ENCODE results near the gene ZNF75A. TPM values are rescaled to one million over a fixed set of nuclear protein-coding genes. Genes with fewer than 3 reads are reported as not detected.
A peak's percentile ranks its signal among the peaks of the same experiment; 100 is the strongest.

Gene ZNF75A
- total RNA-seq, 3 donors from 2014 or later: 20.9 to 23.1 (median 21.9) TPM

DNA sequence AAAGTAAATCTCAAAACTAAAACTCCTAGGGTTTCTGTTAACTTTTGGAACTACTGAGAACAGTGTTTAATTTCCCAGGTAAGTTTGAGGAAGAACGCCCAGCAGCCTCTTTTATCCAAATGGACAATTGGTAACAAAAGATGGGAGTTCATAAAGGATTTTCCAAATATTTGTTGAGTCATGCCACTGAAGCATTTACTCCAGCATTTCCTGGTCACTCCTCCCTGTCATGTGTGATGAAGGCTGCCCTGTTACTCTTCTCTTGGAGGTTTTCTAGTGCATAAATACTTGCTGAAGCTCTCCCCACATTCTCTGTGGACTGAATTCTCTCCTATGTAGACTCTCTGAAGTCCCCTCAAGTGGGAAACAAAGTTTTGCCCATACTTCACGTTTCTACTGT lies 16.5 kb downstream of the ZNF75A start:
- H3K9me3 Mint-ChIP-seq: peaks cover 60% of the 10 kb centered on the region
- ATAC-seq: no peak

DNA sequence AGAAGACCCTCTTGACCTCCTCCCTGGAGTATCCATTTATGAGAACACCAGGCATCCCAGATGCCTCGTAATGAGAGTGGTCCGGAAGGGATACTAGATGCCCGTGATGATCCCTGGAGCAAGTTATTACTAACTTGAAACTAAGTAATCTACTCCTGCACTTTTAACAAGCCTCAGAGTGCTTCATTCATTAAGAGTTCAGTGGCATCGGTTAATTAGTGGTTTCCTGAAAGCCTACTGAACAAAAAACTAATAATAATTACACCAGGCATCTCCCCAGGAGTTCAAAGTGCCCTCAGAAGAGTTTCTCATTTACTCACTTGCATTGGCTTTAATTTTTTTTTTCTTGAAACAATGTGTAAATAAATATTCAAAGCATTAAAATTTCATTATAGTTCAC lies 22.2 kb downstream of the ZNF75A start:
- ATAC-seq: no peak
- Mint-ChIP-seq H3K27me3 (ENCODE audit: low read depth) (no peaks in the 10 kb centered on the region), H3K4me1 (ENCODE audit: low read depth) (no peaks in the 10 kb centered on the region), H3K4me3 (no peak overlapping the region), H3K36me3 (ENCODE audit: insufficient read depth) (no peaks in the 10 kb centered on the region), H3K9me3 (peaks cover 31% of the 10 kb centered on the region)
- DNase-seq: no peak

More for the DNA sequence above, 16.5 kb downstream of the ZNF75A start:
- Mint-ChIP-seq H3K4me3 (no peak overlapping the region), H3K4me1 (ENCODE audit: low read depth) (no peaks in the 10 kb centered on the region), H3K27me3 (ENCODE audit: low read depth) (no peaks in the 10 kb centered on the region), H3K36me3 (ENCODE audit: insufficient read depth) (peaks cover 28% of the 10 kb centered on the region)
- DNase-seq: no peak

DNA sequence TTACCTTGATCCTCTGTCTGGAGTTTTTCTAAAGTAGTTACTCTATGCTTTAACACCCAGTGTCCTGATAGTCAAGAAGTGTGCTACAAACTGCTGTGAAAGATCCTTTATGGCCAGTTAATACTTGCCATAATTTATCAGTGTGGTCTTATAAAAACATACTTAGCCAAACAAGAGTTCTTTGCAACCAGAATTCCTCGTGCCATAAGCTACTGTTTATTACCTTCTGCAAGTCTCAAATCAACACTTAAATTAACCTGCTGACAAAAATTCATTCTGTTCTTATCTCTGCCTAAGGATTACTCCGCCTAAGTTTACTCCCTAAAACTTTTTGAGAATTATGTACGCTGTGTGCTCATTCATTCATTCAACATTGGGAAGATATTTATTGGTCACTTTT lies 22.8 kb downstream of the ZNF75A start:
- no peaks in the 10 kb centered on the region for H3K4me1 Mint-ChIP-seq (ENCODE audit: low read depth)
- H3K9me3 Mint-ChIP-seq: peaks cover 25% of the 10 kb centered on the region
- ATAC-seq (no peak), DNase-seq (no peak)
- H3K36me3 Mint-ChIP-seq (ENCODE audit: insufficient read depth): no peaks in the 10 kb centered on the region
- no peaks in the 10 kb centered on the region for H3K27me3 Mint-ChIP-seq (ENCODE audit: low read depth)
- no peak overlapping the region for H3K4me3 Mint-ChIP-seq

DNA sequence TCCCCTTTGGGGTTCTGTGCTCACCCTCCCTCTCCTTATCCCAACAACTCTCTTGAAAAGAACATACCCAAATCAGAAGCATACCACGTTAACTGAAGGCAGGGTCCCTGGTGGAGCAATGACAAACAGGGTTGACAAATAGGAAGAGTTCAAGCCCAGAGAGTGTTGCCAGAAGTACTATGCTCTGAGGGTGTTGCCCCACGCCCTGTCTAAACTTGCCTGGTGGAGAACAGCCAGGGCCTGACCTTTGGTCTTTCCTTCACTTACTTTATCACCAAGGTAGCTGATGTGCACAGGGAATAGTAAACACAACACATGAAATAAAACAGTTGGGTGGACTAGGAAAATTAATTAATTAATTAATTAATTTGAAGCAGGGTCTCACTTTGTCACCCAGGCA lies 23.3 kb downstream of the ZNF75A start:
- ATAC-seq (no peak), DNase-seq (no peak)
- Mint-ChIP-seq H3K4me3 (no peak overlapping the region), H3K9me3 (peaks cover 22% of the 10 kb centered on the region), H3K4me1 (ENCODE audit: low read depth) (no peaks in the 10 kb centered on the region), H3K36me3 (ENCODE audit: insufficient read depth) (peaks cover 2% of the 10 kb centered on the region), H3K27me3 (ENCODE audit: low read depth) (no peaks in the 10 kb centered on the region)

DNA sequence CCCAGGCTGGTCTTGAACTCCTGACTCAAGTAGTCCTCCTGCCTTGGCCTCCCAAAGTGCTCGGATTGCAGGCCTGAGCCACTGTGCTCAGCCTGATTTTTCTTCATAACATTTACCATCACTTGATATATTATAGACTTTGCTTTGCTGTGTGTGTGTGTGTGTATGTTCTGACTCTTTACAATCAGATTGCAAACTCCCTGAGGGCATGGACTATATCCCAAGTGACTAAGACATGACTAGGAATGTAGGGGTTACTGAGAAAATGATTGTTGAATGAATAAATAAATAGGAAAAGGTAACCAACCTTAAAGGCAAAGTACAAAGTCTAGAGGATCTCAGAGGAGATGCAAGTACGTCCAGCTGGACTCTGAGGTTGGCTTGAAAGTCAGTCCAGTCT lies 40.7 kb downstream of the ZNF75A start:
- Mint-ChIP-seq H3K36me3 (ENCODE audit: insufficient read depth) (no peaks in the 10 kb centered on the region), H3K4me1 (ENCODE audit: low read depth) (no peaks in the 10 kb centered on the region)

DNA sequence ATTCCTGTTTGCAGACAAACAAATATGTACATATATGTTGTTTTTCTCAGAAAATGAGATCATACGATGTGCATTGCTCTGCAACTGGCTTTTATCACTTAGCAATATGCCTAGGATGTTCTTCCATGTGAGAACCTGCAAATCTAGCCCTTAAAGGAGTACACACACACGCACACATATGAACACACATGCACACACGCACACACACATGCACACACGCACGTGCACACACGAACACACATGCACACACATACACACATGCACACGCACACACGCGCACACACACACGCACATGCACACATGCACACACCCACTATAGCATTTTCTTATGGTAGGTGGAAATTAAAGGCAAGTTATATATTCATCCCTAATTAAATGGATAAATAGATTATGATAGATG lies 42.3 kb downstream of the ZNF75A start:
- no peaks in the 10 kb centered on the region for H3K9me3 Mint-ChIP-seq
- H3K4me1 Mint-ChIP-seq (ENCODE audit: low read depth): no peaks in the 10 kb centered on the region
- no peak for DNase-seq
- no peaks in the 10 kb centered on the region for H3K27me3 Mint-ChIP-seq (ENCODE audit: low read depth)
- no peak overlapping the region for H3K4me3 Mint-ChIP-seq
- no peak for ATAC-seq
- H3K36me3 Mint-ChIP-seq (ENCODE audit: insufficient read depth): no peaks in the 10 kb centered on the region

More for the DNA sequence above, 40.7 kb downstream of the ZNF75A start:
- H3K27me3 Mint-ChIP-seq (ENCODE audit: low read depth): no peaks in the 10 kb centered on the region
- ATAC-seq (no peak), DNase-seq (no peak)
- H3K4me3 Mint-ChIP-seq: no peak overlapping the region
- H3K9me3 Mint-ChIP-seq: no peaks in the 10 kb centered on the region

DNA sequence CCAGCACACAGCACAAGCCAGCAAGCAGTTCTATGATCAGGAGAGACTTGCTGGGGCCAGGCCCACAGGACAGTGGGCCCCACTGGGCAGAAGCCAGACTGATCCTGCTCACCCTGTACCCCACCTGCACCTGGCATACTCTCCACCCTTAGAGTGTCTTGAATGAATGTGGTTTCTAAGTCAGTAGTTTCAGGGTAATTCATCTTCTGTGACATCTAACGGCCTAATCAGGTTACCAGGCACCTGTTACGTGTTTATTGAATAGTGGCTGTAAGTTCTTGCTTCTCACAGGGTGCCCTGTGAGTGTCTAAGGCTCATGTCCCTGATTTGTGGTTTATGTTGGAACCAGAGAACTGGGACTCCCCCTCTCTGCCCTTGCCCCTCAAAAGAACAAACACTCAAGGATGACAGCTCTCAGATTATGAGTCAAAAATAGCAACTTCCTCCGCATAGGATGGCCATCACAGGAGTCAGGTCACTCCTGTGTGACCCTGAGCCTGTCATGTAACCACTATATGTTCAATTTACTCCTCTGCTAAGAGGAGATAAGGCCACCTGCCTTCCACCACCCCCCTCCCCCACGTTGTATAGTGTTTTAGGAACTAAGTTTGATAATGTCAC lies 43.4 kb downstream of the ZNF75A start:
- ATAC-seq (no peak), DNase-seq (no peak)
- no peak overlapping the region for H3K4me3 Mint-ChIP-seq
- H3K9me3 Mint-ChIP-seq: no peaks in the 10 kb centered on the region
- no peaks in the 10 kb centered on the region for H3K27me3 Mint-ChIP-seq (ENCODE audit: low read depth)
- no peaks in the 10 kb centered on the region for H3K36me3 Mint-ChIP-seq (ENCODE audit: insufficient read depth)
- peaks cover 2% of the 10 kb centered on the region for H3K4me1 Mint-ChIP-seq (ENCODE audit: low read depth)

DNA sequence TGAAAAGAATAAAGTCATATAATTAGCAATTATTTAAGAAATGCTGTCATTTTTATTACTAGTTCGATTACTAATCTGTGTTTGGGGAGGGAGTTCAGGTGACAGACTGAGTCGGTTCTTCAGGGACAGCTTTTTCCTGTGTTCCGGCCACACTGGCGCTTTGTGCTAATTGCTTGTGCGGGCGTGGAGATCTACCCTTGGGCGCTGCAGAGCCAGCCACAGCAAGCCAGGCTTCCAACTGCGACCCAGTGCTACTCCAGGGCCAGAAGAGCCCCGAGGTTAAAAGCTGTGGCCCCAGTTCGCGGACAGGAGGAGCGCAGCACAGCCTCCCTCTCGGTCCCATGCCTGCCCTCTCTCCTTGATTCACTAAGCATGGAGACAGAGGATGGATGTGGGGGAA lies 43.9 kb downstream of the ZNF75A start:
- Mint-ChIP-seq H3K4me1 (ENCODE audit: low read depth) (peaks cover 2% of the 10 kb centered on the region), H3K36me3 (ENCODE audit: insufficient read depth) (no peaks in the 10 kb centered on the region), H3K4me3 (no peak overlapping the region), H3K9me3 (no peaks in the 10 kb centered on the region), H3K27me3 (ENCODE audit: low read depth) (no peaks in the 10 kb centered on the region)
- ATAC-seq (no peak), DNase-seq (no peak)

DNA sequence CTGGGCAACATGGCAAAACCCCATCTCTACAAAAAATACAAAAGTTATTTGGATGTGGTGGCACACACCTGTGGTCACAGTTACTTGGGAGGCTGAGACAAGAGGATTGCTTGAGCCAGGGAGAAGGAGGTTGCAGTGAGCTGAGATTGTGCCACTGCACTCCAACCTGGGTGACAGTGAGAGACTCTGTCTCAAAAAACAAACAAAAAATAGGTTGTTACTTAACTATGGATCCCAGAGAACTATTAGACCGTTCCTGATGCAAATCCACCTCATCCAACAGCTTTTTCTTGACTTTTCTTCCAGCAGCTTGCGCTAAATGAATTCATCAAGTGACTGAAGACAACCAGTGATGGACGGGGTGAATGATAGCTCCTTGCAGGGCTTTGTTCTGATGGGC lies 50.3 kb downstream of the ZNF75A start, which contains the start of gene OR2C1:
OR2C1 (plus strand) TSS at position 301 of the 400 bp plus-strand sequence; CDS start at position 353, 52 bp downstream.
- no peak for ATAC-seq
- peaks cover 10% of the 10 kb centered on the region for H3K27me3 Mint-ChIP-seq (ENCODE audit: low read depth)
- H3K4me1 Mint-ChIP-seq (ENCODE audit: low read depth): peaks cover 2% of the 10 kb centered on the region
- H3K4me3 Mint-ChIP-seq: no peak within 1 kb of the TSS
- DNase-seq: no peak
- H3K9me3 Mint-ChIP-seq: peaks cover 11% of the 10 kb centered on the region
- peaks cover 5% of the 10 kb centered on the region for H3K36me3 Mint-ChIP-seq (ENCODE audit: insufficient read depth)

DNA sequence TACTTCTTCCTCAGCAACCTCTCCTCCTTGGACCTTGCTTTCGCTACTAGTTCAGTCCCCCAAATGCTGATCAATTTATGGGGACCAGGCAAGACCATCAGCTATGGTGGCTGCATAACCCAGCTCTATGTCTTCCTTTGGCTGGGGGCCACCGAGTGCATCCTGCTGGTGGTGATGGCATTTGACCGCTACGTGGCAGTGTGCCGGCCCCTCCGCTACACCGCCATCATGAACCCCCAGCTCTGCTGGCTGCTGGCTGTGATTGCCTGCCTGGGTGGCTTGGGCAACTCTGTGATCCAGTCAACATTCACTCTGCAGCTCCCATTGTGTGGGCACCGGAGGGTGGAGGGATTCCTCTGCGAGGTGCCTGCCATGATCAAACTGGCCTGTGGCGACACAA lies 50.8 kb downstream of the ZNF75A start:
- H3K36me3 Mint-ChIP-seq (ENCODE audit: insufficient read depth): peaks cover 5% of the 10 kb centered on the region
- ATAC-seq: no peak
- peaks cover 14% of the 10 kb centered on the region for H3K27me3 Mint-ChIP-seq (ENCODE audit: low read depth)
- peaks cover 11% of the 10 kb centered on the region for H3K9me3 Mint-ChIP-seq
- no peak for DNase-seq
- peaks cover 2% of the 10 kb centered on the region for H3K4me1 Mint-ChIP-seq (ENCODE audit: low read depth)
- H3K4me3 Mint-ChIP-seq: no peak overlapping the region

DNA sequence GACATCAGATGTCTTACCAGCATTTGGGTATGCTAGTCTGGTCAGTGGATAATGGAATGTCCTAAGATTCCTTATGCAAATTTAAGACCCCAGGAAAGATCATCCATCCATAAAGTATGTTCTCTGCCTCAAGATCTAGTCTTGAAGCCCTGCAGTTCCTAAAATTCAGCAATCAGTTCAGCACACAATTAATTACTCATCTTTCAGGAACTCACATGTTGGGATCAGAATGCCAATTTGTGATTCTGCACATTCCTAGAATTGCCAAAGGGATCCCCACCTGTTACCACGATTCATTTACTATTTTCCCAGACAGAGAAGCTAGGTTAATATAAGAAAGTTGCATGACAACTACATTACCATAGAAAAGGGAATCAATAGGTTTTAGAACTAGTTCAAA lies 53.6 kb downstream of the ZNF75A start:
- no peaks in the 10 kb centered on the region for H3K4me1 Mint-ChIP-seq (ENCODE audit: low read depth)
- no peak for ATAC-seq
- DNase-seq: no peak
- peaks cover 5% of the 10 kb centered on the region for H3K36me3 Mint-ChIP-seq (ENCODE audit: insufficient read depth)
- H3K9me3 Mint-ChIP-seq: peaks cover 19% of the 10 kb centered on the region
- peaks cover 20% of the 10 kb centered on the region for H3K27me3 Mint-ChIP-seq (ENCODE audit: low read depth)
- H3K4me3 Mint-ChIP-seq: no peak overlapping the region

DNA sequence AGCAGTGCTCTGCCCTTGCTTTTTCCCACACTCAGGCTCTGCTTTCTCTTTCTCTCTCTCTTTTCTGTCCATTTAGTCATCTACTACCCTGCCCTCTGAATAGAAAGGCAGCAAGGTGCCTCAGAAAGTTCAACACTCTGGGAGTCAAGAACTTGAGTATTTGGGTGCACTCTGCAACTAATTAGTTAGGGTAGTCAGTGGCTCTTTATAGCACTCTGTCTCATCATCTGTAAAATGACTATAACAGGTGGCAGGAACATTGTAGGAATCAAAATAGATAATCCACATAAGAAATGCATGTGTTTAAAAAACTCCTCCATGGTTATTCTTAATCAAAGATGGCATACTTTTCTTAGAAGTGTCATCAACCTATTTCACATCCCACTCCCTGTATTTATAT lies 57.6 kb downstream of the ZNF75A start:
- DNase-seq: no peak
- peaks cover 23% of the 10 kb centered on the region for H3K9me3 Mint-ChIP-seq
- H3K4me3 Mint-ChIP-seq: peak overlapping the region; percentile 24
- H3K4me1 Mint-ChIP-seq (ENCODE audit: low read depth): peaks cover 16% of the 10 kb centered on the region
- peaks cover 5% of the 10 kb centered on the region for H3K36me3 Mint-ChIP-seq (ENCODE audit: insufficient read depth)
- ATAC-seq: no peak
- peaks cover 19% of the 10 kb centered on the region for H3K27me3 Mint-ChIP-seq (ENCODE audit: low read depth)

DNA sequence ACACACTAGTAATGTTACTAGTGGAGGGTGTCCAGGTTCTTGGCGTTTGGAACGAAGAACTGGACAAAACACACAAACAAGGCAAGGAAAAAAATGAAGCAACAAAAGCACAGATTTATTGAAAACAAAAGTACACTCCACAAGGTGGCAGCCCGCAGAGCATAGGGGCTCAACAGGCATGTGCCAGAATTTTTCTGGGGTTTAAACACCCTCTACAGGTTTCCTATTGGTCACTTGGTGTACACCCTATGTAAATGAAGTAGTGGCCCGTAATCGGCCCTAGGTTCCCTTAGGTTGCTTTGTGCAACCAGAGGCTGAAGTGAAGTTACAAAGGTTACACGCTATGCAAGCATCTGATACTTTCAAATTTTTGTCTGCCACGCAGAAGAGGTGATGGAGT lies 58.5 kb downstream of the ZNF75A start:
- Mint-ChIP-seq H3K9me3 (peaks cover 23% of the 10 kb centered on the region), H3K27me3 (ENCODE audit: low read depth) (peaks cover 19% of the 10 kb centered on the region), H3K4me1 (ENCODE audit: low read depth) (peaks cover 16% of the 10 kb centered on the region), H3K36me3 (ENCODE audit: insufficient read depth) (peaks cover 5% of the 10 kb centered on the region), H3K4me3 (no peak overlapping the region)
- no peak for DNase-seq
- ATAC-seq: no peak

DNA sequence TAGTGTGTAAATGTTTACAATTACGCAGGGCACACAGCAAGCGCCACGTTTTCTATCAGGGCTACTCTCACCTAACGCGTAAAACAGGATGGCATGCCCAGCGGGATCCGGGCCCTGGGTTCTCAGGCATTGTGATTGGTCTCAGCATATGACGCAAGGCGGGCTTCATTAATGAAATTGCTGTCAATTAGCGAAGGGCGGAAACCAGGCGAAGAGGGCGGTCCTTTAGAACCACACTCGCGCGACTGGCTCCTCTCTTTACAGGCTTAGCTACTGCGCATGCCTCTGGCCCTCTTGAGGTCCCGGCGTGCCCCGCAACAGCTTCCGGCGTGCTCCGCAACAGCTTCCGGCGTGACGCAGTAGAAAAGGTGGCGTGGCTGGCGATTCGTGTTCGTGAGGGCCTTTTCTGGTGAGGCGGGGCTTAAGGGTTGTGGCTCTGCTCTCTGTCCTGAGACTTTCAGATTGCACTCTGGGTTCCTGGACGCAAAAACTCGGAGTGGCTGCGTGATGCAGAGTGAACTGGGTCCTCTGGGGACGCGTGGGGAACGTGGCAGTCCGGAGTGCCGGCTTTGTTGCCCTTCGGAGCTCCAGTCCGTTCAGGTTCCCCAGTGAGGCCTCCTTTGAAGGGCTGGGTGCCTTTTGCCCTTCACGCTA lies 59.6 kb downstream of the ZNF75A start:
- Mint-ChIP-seq H3K4me3 (peak overlapping the region; percentile 85), H3K36me3 (ENCODE audit: insufficient read depth) (peaks cover 5% of the 10 kb centered on the region), H3K27me3 (ENCODE audit: low read depth) (peaks cover 17% of the 10 kb centered on the region), H3K9me3 (peaks cover 23% of the 10 kb centered on the region), H3K4me1 (ENCODE audit: low read depth) (peaks cover 16% of the 10 kb centered on the region)
- ATAC-seq: peak; percentile 96 to 99
- DNase-seq: peak; percentile 80

Data from activated T-cell treated with anti-CD3 and anti-CD28 coated beads, Interleukin-2, amount 50 U/mL, for 4 hours (primary cell).